GM12864 (cell line): ENCODE results near the gene ARID2.

Experiments used
- DNase-seq: peaks from one replicate; pipeline ENCODE4 v3.0.0-alpha.2; 2011; ENCODE audit warnings: low read depth
- H3K4me3 ChIP-seq: 2 replicates; pipeline ENCODE4 v1.5.1; 2011; ENCODE audit warnings: mild to moderate bottlenecking, low read depth, low read length, control low read depth
- CTCF ChIP-seq: IDR thresholded peaks from 2 replicates; pipeline ENCODE4 v1.5.1; 2011; ENCODE audit warnings: low read depth, mild to moderate bottlenecking, moderate library complexity, low read length, control low read depth, inconsistent platforms; ENCODE audit errors: missing control alignments

ARID2 gene

GRCh38 chr12:45760333-45760732, 30.8 kb downstream of the ARID2 start:
- no peak for DNase-seq
- no peak overlapping the region for H3K4me3 ChIP-seq
- TF ChIP-seq CTCF, result no peak

- no peak for DNase-seq
- no peak overlapping the region for H3K4me3 ChIP-seq
- peak; percentile 48 for TF ChIP-seq CTCF
These were observed 32.9 kb downstream of the ARID2 start for GRCh38 chr12:45762185-45763110.

GRCh38 chr12:45763381-45763780, 33.9 kb downstream of the ARID2 start:
- DNase-seq, result no peak

GRCh38 chr12:45768194-45768593, 38.7 kb downstream of the ARID2 start:
- no peak for DNase-seq
- no peak for TF ChIP-seq CTCF
- H3K4me3 ChIP-seq, result no peak overlapping the region

More at GRCh38 chr12:45763381-45763780, 33.9 kb downstream of the ARID2 start:
- H3K4me3 ChIP-seq, result no peak overlapping the region
- TF ChIP-seq CTCF, result no peak

GRCh38 chr12:45773747-45774146, 44.2 kb downstream of the ARID2 start:
- DNase-seq, result no peak
- no peak for TF ChIP-seq CTCF
- H3K4me3 ChIP-seq, result no peak overlapping the region

GRCh38 chr12:45774508-45775162, 45.1 kb downstream of the ARID2 start:
- TF ChIP-seq CTCF, result no peak
- no peak for DNase-seq
- H3K4me3 ChIP-seq, result no peak overlapping the region
